Hematopoietic multipotent progenitor cell treated with erythropoietin and hydrocortisone succinate and interleukin-3 and kit ligand, for 17 days (in vitro differentiated cells): ENCODE results near the gene ALOX12B.
A peak's percentile ranks its signal among the peaks of the same experiment; 100 is the strongest.

Source experiments
- DNase-seq: peaks from one replicate; pipeline ENCODE4 v3.0.0-alpha.2; 2015; ENCODE audit warnings: low spot score

The ALOX12B gene

DNA sequence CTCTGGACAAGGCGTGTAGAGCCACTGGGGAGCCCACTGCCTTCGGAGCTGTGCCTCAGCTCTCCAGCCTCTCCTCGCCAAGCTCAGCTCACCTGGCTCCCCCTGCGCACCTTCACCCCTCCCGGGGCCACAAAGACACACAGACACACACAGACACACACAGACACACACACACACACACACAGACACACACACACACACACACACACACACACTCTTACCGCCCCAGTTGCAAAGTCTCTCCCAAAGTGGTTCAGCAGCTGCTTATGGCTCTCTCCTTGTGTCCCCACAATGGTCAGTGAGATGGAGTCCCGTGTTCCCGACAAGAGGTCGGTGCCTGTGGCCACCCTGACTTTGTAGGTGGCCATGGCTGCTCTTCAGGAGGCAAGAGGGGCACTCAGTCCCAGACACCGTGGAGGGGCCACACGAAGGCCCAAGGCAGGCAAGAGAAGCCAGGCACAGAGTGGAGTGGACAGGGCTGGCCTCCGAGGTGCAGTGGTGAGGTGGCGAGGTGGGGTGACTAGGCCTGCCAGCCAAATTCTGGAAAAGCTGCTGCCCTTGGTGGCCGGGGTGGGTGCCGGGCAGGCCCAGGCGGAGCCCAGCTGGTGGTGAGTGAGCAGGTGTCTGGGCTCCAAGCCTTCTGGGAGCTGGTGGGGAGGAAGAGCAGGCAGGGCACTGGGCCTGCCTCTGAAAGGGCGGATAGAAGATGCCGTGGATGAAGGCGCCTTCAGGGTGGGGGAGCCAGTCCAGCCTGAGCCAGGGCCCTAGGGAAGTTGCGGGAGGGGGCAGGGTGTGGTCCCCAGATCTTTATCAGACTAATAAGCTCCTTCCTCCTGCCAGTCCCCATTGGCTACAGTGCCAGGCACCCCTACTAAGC is at the start of gene ALOX12B:
Gene ALOX12B (minus strand): TSS at position 642 of the 877 bp plus-strand sequence. CDS start 274 bp downstream, at position 368.
- no peak for DNase-seq

DNA sequence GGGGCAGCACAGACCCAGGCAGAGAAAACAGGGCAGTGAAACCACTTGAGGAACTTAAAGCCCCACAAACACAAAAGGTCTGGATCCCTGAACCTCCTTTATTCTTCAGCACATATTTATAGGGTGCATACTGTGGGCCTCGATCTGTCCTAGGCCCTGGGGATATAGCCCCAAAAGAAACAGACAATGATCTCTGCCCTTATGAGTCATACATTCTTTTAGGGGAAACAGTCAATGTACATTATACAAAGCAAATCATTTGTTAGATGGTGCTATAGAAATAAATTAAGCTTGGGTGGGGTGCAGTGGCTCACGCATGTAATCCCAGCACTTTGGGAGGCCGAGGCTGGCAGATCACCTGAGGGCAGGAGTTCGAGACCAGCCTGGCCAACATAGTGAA is 46.4 kb upstream of the ALOX12B start:
- no peak for DNase-seq

DNA sequence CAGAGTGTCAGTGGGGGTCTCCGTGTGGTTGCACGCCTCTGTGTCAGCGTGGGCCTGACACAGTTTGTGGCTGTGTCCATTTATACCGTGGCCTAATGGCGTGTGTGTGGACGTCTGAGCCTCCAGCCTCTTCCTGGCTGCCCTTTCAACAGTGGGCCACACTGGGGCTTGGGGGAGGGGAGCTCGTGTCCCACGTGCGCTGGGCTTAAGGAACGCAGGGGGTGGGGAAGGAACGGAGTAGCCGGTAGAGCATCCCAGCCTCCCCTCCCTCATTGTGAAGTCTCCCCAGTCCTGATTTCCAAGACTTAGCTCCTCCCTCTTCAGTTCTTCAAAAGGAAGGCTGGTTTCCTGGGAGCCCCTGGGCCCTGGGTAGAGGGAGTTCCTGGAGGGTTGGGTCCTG is 45.9 kb upstream of the ALOX12B start:
- DNase-seq, result no peak

DNA sequence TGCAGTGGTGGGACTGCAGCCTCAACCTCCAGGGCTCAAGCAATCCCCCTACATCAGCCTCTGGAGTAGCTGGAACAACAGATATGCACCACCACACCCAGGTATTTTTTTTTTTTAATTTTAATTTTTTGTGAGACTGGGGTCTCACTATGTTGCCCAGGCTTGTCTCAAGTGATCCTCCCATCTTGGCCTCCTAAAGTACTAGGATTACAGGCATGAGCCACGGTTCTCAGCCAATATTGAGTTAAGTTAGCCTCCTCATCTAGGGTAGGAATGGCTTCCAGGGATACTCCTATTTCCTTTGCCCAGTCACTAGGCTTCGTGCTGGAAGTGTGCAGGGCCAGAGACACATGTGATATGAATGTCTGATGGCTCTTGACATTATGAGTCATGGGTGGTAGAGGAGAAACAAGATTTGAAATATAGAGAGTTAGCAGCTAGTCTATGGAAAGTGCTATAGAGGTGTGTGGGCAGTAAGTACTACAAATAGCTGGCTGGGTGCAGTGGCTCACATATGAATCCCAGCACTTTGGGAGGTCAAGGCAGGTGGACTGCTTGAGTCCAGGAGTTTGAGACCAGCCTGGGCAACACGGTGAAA is 44.4 kb upstream of the ALOX12B start:
- DNase-seq, result no peak

DNA sequence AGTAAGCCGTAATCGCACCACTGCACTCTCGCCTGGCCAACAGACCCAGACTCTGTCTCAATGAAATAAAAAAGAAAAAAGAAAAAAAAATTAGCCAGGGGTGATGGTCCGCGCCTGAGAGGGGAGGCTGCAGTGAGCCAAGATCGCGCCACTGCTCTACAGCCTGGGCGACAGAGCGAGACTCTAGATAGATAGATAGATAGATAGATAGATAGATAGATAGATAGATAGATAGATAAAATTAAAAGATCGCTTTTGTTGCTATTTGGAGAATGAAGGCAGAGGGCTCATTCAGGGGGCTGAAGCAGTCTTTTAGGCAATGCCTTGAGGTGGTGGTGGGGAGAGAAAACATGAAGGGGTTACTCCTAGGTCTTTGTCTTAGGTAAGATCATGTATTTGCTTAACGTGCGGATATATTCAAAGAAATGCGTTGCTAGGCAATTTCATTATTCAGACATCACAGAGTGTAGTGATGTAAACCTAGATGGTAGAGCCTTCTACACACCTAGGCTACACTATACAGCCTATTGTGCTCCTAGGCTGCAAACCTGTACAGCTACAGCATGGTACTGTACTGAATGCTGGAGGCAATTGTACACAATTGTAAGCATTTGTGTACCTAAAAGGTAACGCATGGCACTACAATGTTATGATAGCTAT is 40.7 kb upstream of the ALOX12B start:
- no peak for DNase-seq

DNA sequence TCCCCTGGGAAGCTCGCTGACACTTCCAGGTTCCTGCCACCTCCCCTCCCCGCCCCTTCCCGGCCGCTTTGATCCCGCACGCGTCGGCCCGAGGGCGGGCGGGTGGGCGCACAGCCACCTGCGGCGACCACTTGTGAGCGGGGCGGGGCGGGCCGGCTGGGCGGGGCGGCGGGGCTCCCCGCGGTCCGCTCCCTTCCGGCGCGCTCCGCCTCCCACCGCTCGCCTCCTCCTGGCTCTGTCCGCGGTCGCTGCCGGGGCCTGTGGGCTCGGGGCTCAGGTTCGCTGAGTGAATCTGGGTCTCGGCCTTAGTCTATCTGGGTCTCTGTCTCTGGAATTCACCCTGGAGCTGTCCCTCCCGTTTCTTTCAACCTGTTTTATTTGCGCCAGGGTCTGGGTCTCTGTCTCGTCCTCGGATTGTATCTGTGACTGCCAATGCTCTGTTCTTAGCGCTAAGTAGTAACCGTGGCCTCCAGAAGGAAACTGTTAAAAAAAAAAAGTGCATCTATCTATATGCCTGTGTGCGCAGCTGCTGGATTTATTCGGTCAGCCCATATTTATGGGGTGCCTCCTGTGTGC is 39.1 kb upstream of the ALOX12B start:
- no peak for DNase-seq

DNA sequence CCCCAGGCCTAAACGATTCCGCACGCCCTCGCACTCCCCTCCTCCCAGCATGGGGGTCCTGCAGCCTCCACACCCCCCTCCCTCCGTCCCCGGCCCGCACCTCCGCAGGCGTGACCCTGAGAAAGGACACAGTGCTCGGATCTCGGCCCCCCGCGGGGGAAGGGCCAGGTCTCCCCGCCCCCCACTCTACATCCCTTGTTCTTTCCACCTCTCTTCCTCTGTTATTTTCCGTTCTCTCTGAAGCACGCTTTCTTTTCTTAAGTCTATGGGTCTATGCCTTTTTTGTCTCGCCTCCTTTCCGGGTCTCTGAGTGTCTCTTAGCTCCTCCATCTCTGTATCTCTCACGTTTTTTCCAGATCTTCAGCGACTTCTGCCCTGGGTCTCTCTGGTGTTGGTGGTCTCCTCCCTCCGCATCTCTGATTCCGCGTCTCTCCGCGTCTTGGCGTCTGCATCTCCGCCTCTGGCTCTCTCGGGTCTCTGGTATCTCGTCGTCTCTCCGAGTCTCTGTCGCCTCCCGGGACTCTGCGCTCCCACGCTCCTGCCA is 38.5 kb upstream of the ALOX12B start:
- no peak for DNase-seq

DNA sequence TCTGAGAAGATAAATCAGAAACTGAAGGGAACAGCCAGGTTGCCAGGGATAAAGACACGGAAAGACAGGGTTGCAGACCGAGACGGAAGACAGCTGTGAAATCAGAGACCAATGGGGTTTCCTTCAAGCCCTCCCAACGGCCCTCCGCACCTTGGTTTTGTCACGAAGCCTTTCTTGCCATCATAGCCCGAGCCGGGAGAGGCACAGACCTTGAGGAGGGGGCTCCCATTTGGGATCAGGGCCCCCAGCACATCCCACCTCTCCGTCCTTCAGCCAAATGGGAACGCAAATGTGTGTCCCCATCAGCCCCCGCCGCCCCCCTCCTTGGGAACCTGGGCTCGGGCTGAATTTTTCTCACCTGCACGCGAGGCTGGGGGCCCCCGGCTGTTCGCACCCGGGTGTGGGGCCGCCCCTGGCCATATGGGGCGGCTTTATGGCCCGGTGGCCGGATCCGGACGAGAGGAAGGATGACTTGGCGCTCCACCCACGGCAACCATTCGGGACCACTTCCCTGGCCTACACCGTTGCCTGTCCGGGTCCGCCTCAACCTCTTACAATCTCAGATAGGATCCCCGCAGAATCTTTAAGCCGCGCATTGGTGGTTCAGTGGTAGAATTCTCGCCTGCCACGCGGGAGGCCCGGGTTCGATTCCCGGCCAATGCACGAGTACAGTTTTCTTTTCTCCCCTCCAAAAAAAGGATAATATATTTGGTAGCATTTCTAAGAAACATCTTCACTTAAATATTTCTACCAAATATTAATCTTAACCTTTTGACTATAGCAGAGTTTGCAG is 37.8 kb upstream of the ALOX12B start:
- peak; percentile 75 for DNase-seq

DNA sequence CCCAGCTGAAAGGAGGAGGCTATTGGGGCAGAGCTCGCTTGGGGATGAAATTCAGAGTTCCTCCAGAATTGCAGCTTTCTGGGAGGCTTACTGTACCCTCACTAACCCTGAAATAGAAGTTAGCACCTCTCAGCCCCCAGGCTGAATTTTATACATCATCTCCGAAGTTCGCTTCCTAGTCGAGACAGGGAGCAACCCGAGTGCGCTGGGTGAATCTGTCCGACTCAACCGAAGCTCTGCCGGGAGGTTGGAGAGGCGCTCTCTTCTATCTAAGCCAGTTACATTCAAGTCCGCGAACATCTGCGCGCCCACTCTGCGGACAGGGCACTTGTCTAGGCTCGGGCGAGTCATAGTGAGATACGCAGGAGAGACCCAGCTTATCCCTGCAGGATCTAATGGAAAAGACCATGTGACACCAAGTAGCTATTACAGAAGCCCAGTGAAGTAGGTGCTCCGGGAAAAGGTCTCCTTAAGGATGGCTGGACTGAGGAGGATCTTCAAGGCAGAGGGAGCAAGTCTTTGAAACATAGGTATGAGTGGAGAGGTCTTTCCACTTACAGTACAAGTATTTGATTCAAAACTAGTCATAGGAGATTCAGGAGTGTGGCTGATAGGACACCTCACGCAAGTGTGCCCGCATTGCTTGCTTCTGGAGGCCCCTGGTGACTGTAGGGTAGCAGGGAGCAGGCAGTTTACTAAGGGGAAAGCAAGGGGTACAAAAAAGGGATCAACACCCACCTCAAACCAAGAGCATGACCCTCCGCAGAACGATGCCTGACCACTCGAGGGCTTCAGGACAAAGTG is 37.0 kb upstream of the ALOX12B start:
- DNase-seq, result no peak

DNA sequence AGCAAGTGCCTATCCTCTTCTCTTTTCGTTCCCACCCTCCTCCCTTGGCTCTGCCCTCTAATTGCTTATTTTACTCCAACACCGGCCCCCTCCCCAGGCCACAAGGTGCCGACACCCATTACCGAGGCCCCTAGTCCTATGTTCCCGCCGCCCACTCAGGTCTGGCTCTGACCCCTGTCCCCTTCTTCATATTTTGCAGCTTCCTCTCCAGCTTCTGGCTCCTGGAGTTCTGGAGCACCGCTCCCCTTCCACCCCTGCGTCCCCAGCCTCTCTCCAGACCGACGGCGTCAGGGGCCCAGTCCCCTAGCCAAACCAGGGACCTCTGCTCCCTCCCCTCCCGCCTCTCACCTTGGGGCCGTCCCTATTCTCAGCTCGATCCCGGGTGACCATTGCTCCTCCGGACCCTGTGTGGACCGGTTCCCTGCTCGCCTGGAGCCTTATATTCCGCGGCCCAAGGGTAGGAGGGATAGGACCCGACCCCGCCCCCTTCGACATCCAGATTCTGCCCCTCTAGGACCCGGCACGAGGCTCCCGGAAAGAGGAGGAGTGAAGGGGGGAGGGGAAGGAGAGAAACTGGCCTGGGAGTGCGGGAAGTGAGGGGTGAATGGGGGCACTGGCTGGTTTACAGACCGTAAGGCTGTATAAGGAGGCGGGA is 36.3 kb upstream of the ALOX12B start, which contains the start of gene HES7:
Gene HES7 (minus strand): TSS at position 412 of the 655 bp plus-strand sequence. CDS start 22 bp downstream, at position 390.
- DNase-seq, result no peak

DNA sequence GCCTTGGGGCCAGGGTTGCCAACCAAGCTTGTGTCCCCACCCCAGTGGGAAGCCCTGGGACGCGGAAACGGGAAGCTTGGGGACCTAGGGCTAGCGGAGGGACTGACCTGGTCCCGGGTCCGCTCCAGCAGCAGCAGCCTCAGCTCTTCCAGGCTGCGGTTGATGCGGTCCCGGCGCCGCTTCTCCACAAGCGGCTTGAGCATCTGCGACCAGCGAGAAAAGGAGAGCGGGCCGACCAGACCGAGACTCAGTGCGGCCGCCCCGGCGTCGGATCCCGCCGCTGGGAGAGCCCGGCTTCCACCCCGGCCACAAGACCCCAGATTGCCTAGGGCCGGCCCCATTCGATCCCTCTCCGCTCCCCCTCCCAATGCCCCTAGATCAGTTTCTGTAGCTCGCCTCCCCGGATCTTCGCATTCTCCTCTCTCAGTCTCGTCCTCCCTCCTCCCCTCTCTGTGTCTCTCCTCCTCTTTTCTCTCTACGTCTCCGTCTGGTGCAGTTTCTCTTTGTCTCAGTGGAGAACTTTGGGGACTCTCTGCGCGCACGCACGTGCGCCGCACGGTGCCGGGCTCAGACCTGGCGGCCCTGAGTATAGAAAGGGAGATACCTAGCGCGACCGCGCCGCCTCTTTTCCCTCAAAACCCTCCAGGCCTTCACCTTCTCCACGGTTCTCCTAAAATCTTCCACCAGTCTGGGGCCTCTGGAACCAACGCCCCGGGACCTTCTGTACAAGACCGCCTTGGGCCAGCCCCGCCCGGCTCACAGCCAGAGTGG is 35.6 kb upstream of the ALOX12B start:
- DNase-seq, result no peak

DNA sequence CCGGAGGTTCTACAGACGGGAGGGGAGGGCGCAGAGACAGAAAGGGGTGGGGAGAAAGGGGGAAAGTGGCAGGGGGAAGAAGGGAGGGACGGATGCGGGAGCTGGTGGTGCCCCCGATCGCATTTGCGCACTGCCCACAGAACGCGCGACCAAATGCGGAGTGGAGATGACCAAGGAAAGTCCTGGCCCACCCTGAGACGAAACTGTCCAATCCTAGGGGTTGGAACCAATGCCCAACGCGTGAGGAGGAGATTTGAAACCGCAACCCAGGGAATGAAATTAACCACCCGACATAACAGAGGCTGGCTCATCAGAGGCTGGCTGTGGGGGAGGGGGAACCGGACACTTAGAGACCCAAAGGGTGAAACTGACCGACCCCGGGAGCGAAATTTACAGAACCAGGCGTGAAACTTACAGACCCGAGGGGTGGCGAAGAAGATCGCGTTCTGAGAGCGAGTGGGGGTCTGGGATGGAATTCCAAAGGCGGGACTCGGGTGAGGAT is 35.0 kb upstream of the ALOX12B start:
- DNase-seq, result no peak

DNA sequence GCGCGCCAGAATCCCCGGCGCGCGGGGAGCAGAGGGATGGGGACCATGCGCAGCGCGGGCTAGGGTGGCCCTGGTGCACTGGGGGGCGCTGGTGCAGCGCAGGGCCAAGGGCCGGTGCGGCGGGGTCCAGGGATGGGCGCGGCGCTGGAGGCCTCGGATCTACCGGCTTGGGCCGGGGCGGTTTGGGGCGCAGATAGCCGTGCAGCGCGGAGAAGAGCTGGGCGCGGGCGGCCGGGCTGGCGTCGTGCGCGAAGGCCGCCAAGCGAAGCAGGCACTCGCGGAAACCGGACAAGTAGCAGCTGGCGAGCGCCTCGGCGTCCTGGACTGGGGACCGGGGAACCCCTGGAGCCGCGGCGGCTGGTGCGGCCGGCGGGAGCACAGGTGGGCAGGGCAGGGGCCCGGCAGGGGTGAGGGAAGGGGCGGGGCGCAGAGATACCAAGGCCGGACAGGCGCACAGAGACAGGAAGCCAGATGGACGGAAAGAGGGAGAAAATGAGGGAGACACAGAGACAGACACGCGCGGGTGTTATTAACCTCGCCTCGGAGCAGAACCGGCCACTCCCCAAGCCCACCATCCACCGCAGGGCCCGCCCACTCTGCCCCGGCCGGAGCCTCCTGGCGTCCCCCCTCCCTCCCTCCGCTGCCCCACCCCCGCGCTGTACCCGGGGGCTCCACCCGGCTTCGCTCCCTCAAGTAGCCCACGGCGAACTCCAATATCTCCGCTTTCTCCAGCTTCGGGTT is 34.3 kb upstream of the ALOX12B start:
- DNase-seq, result no peak

DNA sequence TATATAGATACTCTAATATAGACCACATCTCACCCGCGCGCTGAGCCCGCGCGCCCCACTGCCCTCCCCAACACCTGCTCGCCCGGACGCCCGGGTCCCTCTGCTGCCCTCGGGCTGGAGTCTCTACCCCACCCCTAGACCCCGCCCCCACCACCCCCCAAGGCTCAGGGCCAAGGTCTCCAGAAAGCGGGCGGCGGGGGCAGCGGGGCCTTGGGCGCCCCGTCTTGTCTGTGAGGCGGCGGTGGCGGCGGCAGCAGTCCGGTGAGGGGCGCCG is 33.8 kb upstream of the ALOX12B start:
- no peak for DNase-seq

DNA sequence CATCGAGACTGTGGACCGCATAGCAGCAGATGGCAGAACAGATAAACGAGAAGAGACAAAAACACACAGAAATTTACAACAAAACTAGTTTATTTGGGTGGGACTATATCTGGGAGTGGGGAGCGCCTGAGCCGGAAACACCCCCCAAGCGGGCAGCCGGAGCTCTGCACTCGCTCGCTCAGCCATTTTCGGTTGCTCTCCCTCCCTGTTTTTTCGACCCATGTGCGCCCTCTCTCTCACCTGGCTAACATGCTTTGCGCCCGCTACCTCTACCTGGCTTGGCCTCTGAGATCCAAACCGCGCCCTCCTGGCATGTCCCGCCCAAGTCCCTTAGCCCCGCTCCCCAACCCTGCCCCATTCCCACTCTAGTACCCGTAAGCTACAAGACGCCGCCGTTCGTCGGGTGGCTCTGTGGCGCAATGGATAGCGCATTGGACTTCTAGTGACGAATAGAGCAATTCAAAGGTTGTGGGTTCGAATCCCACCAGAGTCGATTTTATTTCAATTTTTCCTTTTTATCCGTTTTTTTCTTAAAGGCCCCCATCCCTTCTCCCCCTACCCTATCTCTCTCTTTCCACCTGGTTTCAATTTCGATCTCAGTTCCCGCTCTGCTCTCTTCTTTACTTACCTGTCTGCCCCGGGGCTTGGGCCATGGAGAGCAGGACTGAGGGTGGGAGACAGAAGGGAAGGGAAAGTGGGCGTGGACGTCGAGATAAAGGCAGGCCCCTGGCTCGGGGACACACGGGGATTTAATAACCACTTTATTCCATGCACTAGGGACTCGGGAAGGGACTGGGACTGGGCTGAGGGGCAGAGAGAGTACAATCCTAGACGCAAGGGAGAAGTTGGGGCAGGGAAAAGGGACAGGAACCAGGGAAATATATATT is 33.2 kb upstream of the ALOX12B start:
- peak; percentile 51 for DNase-seq

DNA sequence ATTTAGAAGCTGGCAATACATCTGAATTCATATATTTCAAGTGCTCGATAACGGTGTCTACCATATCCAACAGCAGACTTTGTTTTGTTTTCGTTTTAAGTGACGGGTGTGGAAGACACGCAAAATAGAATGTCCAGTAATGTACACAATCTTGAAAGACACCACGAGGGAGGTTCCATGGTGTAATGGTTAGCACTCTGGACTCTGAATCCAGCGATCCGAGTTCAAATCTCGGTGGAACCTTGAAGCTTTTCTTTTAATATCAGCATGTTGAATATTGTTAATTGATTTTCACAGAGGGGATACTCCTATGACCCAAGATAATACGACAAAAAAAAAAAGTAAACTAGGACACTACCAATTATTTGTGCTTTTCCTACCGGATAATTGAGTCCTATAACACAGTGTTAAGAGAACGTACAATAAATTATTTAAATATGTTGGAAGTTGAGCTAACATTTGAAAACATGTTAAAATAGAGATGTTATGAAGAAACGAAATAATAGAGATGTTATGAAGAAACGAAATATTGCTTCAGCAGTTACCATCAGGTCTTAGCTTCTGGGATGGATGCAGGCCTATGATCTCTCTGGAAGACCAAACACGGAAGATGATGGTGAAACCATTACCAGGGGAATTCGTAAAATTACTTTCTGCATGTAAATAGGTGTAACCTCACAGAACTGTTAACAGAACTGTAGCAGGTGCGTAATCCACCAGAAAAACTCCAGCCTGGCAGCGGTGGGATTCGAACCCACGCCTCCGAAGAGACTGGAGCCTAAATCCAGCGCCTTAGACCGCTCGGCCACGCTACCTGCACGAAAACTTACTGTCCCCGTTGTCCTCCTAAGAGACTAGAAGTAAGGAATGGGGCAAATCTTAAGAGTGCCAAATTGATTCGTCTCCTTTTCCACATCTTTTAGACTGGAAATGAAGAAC is 32.3 kb upstream of the ALOX12B start:
- peak; percentile 92 for DNase-seq
